GM23338 (cell line): Measurements from ENCODE around the gene KCNG3. TPM values are rescaled to one million over a fixed set of nuclear protein-coding genes. Genes with fewer than 3 reads are reported as not detected.

Experiments used
- ATAC-seq: fragments of 200-7000 bp; cut with Tn5 transposase; 3 replicates; pipeline ENCODE4 v1.9.1; 2020
- DNase-seq: peaks from one replicate; pipeline ENCODE4 v3.0.0-alpha.2; 2015; ENCODE audit warnings: low spot score
- H2AFZ ChIP-seq: fragments of 200-600 bp; sonication (generic); 2 replicates; pipeline ENCODE4 v1.8.0; 2016; ENCODE audit warnings: antibody characterized with exemption, mild to moderate bottlenecking, moderate library complexity
- H3F3A ChIP-seq: fragments of 200-600 bp; sonication (generic); replicated peaks from 2 replicates; pipeline ENCODE4 v1.8.0; 2017; ENCODE audit warnings: antibody characterized with exemption, mixed run types, low read depth
- H3K27ac ChIP-seq: fragments of 200-600 bp; sonication (generic); 2 replicates; pipeline ENCODE4 v1.6.1; 2016; ENCODE audit warnings: low read depth
- H3K27me3 ChIP-seq: fragments of 200-600 bp; sonication (generic); 2 replicates; pipeline ENCODE4 v1.8.0; 2016; ENCODE audit warnings: mild to moderate bottlenecking, mixed run types, moderate library complexity; ENCODE audit not compliant: insufficient read depth
- H3K36me3 ChIP-seq: fragments of 200-600 bp; sonication (generic); 2 replicates; pipeline ENCODE4 v1.8.0; 2016; ENCODE audit warnings: mild to moderate bottlenecking; ENCODE audit not compliant: insufficient read depth
- H3K4me1 ChIP-seq: fragments of 200-600 bp; sonication (generic); 2 replicates; pipeline ENCODE4 v1.8.0; 2016; ENCODE audit warnings: mild to moderate bottlenecking, moderate library complexity; ENCODE audit not compliant: insufficient read depth
- H3K4me2 ChIP-seq: fragments of 200-600 bp; sonication (generic); 2 replicates; pipeline ENCODE4 v1.7.1; 2017; ENCODE audit warnings: mixed run types
- H3K4me3 ChIP-seq: fragments of 200-600 bp; sonication (generic); 2 replicates; pipeline ENCODE4 v1.6.1; 2016; ENCODE audit warnings: mixed run types
- H3K79me2 ChIP-seq: fragments of 200-600 bp; sonication (generic); replicated peaks from 2 replicates; pipeline ENCODE4 v1.8.0; 2017; ENCODE audit warnings: mild to moderate bottlenecking; ENCODE audit not compliant: insufficient read depth
- H3K9me2 ChIP-seq: fragments of 200-600 bp; sonication (generic); 2 replicates; pipeline ENCODE4 v1.8.0; 2017; ENCODE audit not compliant: insufficient read depth
- H4K20me1 ChIP-seq: fragments of 200-600 bp; sonication (generic); replicated peaks from 2 replicates; pipeline ENCODE4 v1.8.0; 2017; ENCODE audit warnings: mild to moderate bottlenecking; ENCODE audit not compliant: insufficient read depth
- H3K27ac Mint-ChIP-seq: 2 replicates; pipeline ENCODE4 v1.8.0; 2020; ENCODE audit warnings: inconsistent platforms, mild to moderate bottlenecking, moderate library complexity, mixed read lengths
- H3K27me3 Mint-ChIP-seq: 3 replicates; pipeline ENCODE4 v1.8.0; 2022; ENCODE audit warnings: low read depth, mild to moderate bottlenecking, moderate library complexity, mixed read lengths, inconsistent platforms; ENCODE audit not compliant: insufficient read depth, poor library complexity
- H3K36me3 Mint-ChIP-seq: 3 replicates; pipeline ENCODE4 v1.8.0; 2021; ENCODE audit warnings: low read depth, mild to moderate bottlenecking, inconsistent platforms, moderate library complexity, mixed read lengths
- H3K4me1 Mint-ChIP-seq: 3 replicates; pipeline ENCODE4 v1.8.0; 2020; ENCODE audit warnings: mild to moderate bottlenecking, inconsistent platforms, mixed read lengths
- H3K4me3 Mint-ChIP-seq: 3 replicates; pipeline ENCODE4 v1.8.0; 2021; ENCODE audit warnings: moderate library complexity, mild to moderate bottlenecking, inconsistent platforms, mixed read lengths
- H3K9me3 Mint-ChIP-seq: 3 replicates; pipeline ENCODE4 v1.8.0; 2020; ENCODE audit warnings: moderate library complexity, mild to moderate bottlenecking, inconsistent platforms, mixed read lengths
- CREB1 ChIP-seq: fragments of 250-450 bp; sonication (Bioruptor Pico); IDR thresholded peaks from 2 replicates; pipeline ENCODE4 v1.5.0; 2020; ENCODE audit warnings: low read depth, mild to moderate bottlenecking, moderate library complexity
- CTCF ChIP-seq, 2 experiments: fragments of 200-600 bp in 1 of 2; sonication (generic) in 1 of 2; conservative IDR thresholded peaks; 2 replicates each; pipeline versions ENCODE4 v1.5.1 to v1.6.1; 2016 to 2017; ENCODE audit warnings: antibody characterized with exemption in 2 of 2, low read depth in 2 of 2, mild to moderate bottlenecking in 2 of 2, moderate library complexity in 1 of 2
- ETS1 ChIP-seq: IDR thresholded peaks from 2 replicates; pipeline ENCODE4 v1.6.1; 2016; ENCODE audit warnings: antibody characterized with exemption
- EZH2 ChIP-seq: fragments of 200-600 bp; sonication (generic); IDR thresholded peaks from one replicate; pipeline ENCODE4 v1.8.0; 2017; ENCODE audit warnings: antibody characterized with exemption, mild to moderate bottlenecking, low read depth; ENCODE audit not compliant: unreplicated experiment
- EZH2phosphoT487 ChIP-seq: fragments of 200-600 bp; sonication (generic); IDR thresholded peaks from one replicate; pipeline ENCODE4 v1.8.1; 2018; ENCODE audit warnings: antibody characterized with exemption; ENCODE audit not compliant: unreplicated experiment
- JUNB ChIP-seq: IDR thresholded peaks from one replicate; pipeline ENCODE4 v1.6.1; 2016; ENCODE audit warnings: antibody characterized with exemption; ENCODE audit not compliant: unreplicated experiment
- NANOG ChIP-seq: IDR thresholded peaks from 2 replicates; pipeline ENCODE4 v1.6.1; 2016; ENCODE audit warnings: antibody characterized with exemption, borderline replicate concordance
- POLR2AphosphoS5 ChIP-seq: IDR thresholded peaks from 2 replicates; pipeline ENCODE4 v1.6.1; 2016; ENCODE audit warnings: antibody characterized with exemption, low read depth
- STAT1 ChIP-seq: IDR thresholded peaks from one replicate; pipeline ENCODE4 v1.6.1; 2016; ENCODE audit warnings: antibody characterized with exemption; ENCODE audit not compliant: unreplicated experiment
- ZNF114 ChIP-seq: fragments of 250-450 bp; sonication (Bioruptor Pico); IDR thresholded peaks from 2 replicates; pipeline ENCODE4 v1.5.0; 2020; ENCODE audit warnings: mild to moderate bottlenecking, moderate library complexity
- ZNF331 ChIP-seq: fragments of 250-450 bp; sonication (Bioruptor Pico); IDR thresholded peaks from 2 replicates; pipeline ENCODE4 v1.5.0; 2020; ENCODE audit warnings: low read depth, mild to moderate bottlenecking, moderate library complexity
- polyA plus RNA-seq: library from polyadenylated mRNA; unstranded; fragments of >200 nt; fragmentation: Nextera tagmentation; extraction: Ambion mirVana; gene quantifications from 2 replicates; pipeline ENCODE4 v1.2.1, GENCODE V29; 2016
- total RNA-seq: library from RNA; depleted of rRNA; stranded (reverse); fragments of >200 nt; shearing (Covaris generic); gene quantifications from 2 replicates; pipeline ENCODE4 v1.2.3, GENCODE V29; 2014

The KCNG3 gene
- total and polyA plus RNA-seq, 2 experiments from 2014 or later, result 2.5 to 36.2 TPM

- peaks cover 16% of the 10 kb centered on the region for H3K4me1 Mint-ChIP-seq
- Histone ChIP-seq H3K27ac (no peak overlapping the region), H3K4me1 (peaks cover 20% of the 10 kb centered on the region), H2AFZ (no peak overlapping the region), H3K36me3 (no peaks in the 10 kb centered on the region), H3K4me2 (no peak overlapping the region), H3K79me2 (peaks cover 99% of the 10 kb centered on the region), H3F3A (peaks cover 6% of the 10 kb centered on the region; the same call in 1 of the 2 replicates), H4K20me1 (peaks cover 39% of the 10 kb centered on the region), H3K4me3 (no peak overlapping the region), H3K27me3 (peaks cover 18% of the 10 kb centered on the region), H3K9me2 (no peaks in the 10 kb centered on the region)
- no peak overlapping the region for H3K4me3 Mint-ChIP-seq
- DNase-seq (no peak), ATAC-seq (no peak)
- TF ChIP-seq POLR2AphosphoS5, result no peak
- TF ChIP-seq CTCF (conservative IDR thresholded peaks at IDR 0.05; ENCODE audit: low read depth in 2 of 2), result no peak
- TF ChIP-seq EZH2, result no peak
- no peak for TF ChIP-seq ZNF331 (CRISPR knock-in tag)
- TF ChIP-seq STAT1, result no peak
- H3K27ac Mint-ChIP-seq, result no peak overlapping the region
- H3K27me3 Mint-ChIP-seq, result peaks cover 8% of the 10 kb centered on the region
- H3K9me3 Mint-ChIP-seq, result no peaks in the 10 kb centered on the region
- peaks cover 5% of the 10 kb centered on the region; the same call in 2 of the 3 replicates for H3K36me3 Mint-ChIP-seq
These were observed 5.5 kb downstream of the KCNG3 start for GRCh38 chr2:42488297-42488696.

GRCh38 chr2:42486145-42486906 is 7.5 kb downstream of the KCNG3 start:
- Mint-ChIP-seq H3K27ac (no peak overlapping the region), H3K4me1 (peaks cover 18% of the 10 kb centered on the region), H3K4me3 (no peak overlapping the region), H3K36me3 (no peaks in the 10 kb centered on the region; the same call in 2 of the 3 replicates), H3K27me3 (no peaks in the 10 kb centered on the region), H3K9me3 (no peaks in the 10 kb centered on the region)
- H3K4me3 ChIP-seq, result no peak overlapping the region
- peaks cover 12% of the 10 kb centered on the region for H3K4me1 ChIP-seq
- H3K36me3 ChIP-seq, result no peaks in the 10 kb centered on the region
- H4K20me1 ChIP-seq, result peaks cover 43% of the 10 kb centered on the region
- H3K9me2 ChIP-seq, result no peaks in the 10 kb centered on the region
- H2AFZ ChIP-seq, result no peak overlapping the region
- TF ChIP-seq JUNB, result no peak
- TF ChIP-seq EZH2, result no peak
- TF ChIP-seq NANOG, result no peak
- TF ChIP-seq CTCF (conservative IDR thresholded peaks at IDR 0.05; ENCODE audit: low read depth in 2 of 2), result no peak
- TF ChIP-seq ZNF114 (CRISPR knock-in tag), result no peak
- no peak for TF ChIP-seq EZH2phosphoT487
- TF ChIP-seq ZNF331 (CRISPR knock-in tag), result no peak
- TF ChIP-seq CREB1, result no peak
- no peak for TF ChIP-seq ETS1
- TF ChIP-seq POLR2AphosphoS5, result no peak
- DNase-seq (no peak), ATAC-seq (peak; percentile 25; the same call in 1 of the 3 replicates)
- no peaks in the 10 kb centered on the region for H3K27me3 ChIP-seq
- H3K4me2 ChIP-seq, result no peak overlapping the region
- H3K79me2 ChIP-seq, result peaks cover 100% of the 10 kb centered on the region
- peaks cover 6% of the 10 kb centered on the region; the same call in 1 of the 2 replicates for H3F3A ChIP-seq
- H3K27ac ChIP-seq, result no peak overlapping the region
